ENCODE results near the gene NDUFAF3. TPM values are rescaled to one million over a fixed set of nuclear protein-coding genes. Genes with fewer than 3 reads are reported as not detected.

Gene NDUFAF3
- total RNA-seq, 1 experiment from 2014 or later: 38.8 TPM

- Histone ChIP-seq H3K4me3 (no peak overlapping the region), H3K27ac (no peak overlapping the region), H3K9me2 (ENCODE audit: insufficient read depth) (no peaks in the 10 kb centered on the region), H4K20me1 (ENCODE audit: insufficient read depth) (peaks cover 29% of the 10 kb centered on the region), H3K79me2 (ENCODE audit: low read depth) (peaks cover 27% of the 10 kb centered on the region), H3K4me1 (replicated peaks; ENCODE audit: insufficient read depth) (peaks cover 9% of the 10 kb centered on the region; the same call in 1 of the 2 replicates), H2AFZ (no peak overlapping the region), H3K9me3 (ENCODE audit: insufficient read depth, low read depth) (no peaks in the 10 kb centered on the region), H3K4me2 (no peak overlapping the region), H3K27me3 (ENCODE audit: insufficient read depth, low read depth) (no peaks in the 10 kb centered on the region), H3F3A (ENCODE audit: insufficient read depth, low read depth) (peaks cover 5% of the 10 kb centered on the region; the same call in 1 of the 2 replicates), H3K36me3 (ENCODE audit: low read depth) (no peaks in the 10 kb centered on the region)
- intact Hi-C loops (cut with micrococcal nuclease; ENCODE audit: unreplicated experiment): loop anchor here (10.0 kb wide), 1 partner anchor 565 kb away; the partner anchor contains the start of genes ATRIP, CCDC51 and TMA7
- TF ChIP-seq CTCF (conservative IDR thresholded peaks at IDR 0.05) (no peak), EZH2 (IDR thresholded peaks at IDR 0.05; ENCODE audit: low read depth) (no peak)
- no peak for DNase-seq
- ChIA-PET POLR2A (ENCODE audit: unreplicated experiment) (interaction anchor here (0.7 kb wide), 2 partner anchors 20 to 22 kb away, joined by 4 to 8 read pairs; no protein-coding TSS in a partner anchor), CTCF (interaction anchor here (0.7 to 1.0 kb wide), 3 partner anchors 8 to 270 kb away, joined by 3 to 8 read pairs (median 3); no protein-coding TSS in a partner anchor)
- BruUV-seq (replicated peaks): no TSS peak
Observed at GRCh38 chr3:49009396-49009795, 12.5 kb upstream of the NDUFAF3 start.

GRCh38 chr3:49012441-49013017 is 9.4 kb upstream of the NDUFAF3 start:
- peaks cover 29% of the 10 kb centered on the region for H4K20me1 ChIP-seq (ENCODE audit: insufficient read depth)
- H2AFZ ChIP-seq: no peak overlapping the region
- intact Hi-C loops (cut with micrococcal nuclease; ENCODE audit: unreplicated experiment): no loop called here
- peaks cover 16% of the 10 kb centered on the region for H3F3A ChIP-seq (ENCODE audit: insufficient read depth, low read depth)
- H3K79me2 ChIP-seq (ENCODE audit: low read depth): peaks cover 25% of the 10 kb centered on the region
- TF ChIP-seq EZH2 (IDR thresholded peaks at IDR 0.05; ENCODE audit: low read depth): no peak
- no peak for TF ChIP-seq CTCF (conservative IDR thresholded peaks at IDR 0.05)
- no peaks in the 10 kb centered on the region for H3K9me2 ChIP-seq (ENCODE audit: insufficient read depth)
- H3K4me1 ChIP-seq (replicated peaks; ENCODE audit: insufficient read depth): peaks cover 12% of the 10 kb centered on the region; the same call in 1 of the 2 replicates
- no peak overlapping the region for H3K27ac ChIP-seq
- no peak overlapping the region for H3K4me3 ChIP-seq
- no peaks in the 10 kb centered on the region for H3K36me3 ChIP-seq (ENCODE audit: low read depth)
- H3K4me2 ChIP-seq: no peak overlapping the region
- DNase-seq: no peak
- BruUV-seq (replicated peaks): no TSS peak
- CTCF ChIA-PET: interaction anchor here (0.7 kb wide), 1 partner anchor 35 kb away, joined by 4 read pairs; no protein-coding TSS in a partner anchor
- no peaks in the 10 kb centered on the region for H3K27me3 ChIP-seq (ENCODE audit: insufficient read depth, low read depth)
- POLR2A ChIA-PET (ENCODE audit: unreplicated experiment): interaction anchor here (0.7 kb wide), 1 partner anchor 572 kb away, joined by 3 read pairs; the partner anchor contains the start of genes CCDC51 and TMA7
- no peaks in the 10 kb centered on the region for H3K9me3 ChIP-seq (ENCODE audit: insufficient read depth, low read depth)

GRCh38 chr3:49013113-49013737 is 8.7 kb upstream of the NDUFAF3 start:
- H3K36me3 ChIP-seq (ENCODE audit: low read depth): no peaks in the 10 kb centered on the region
- peaks cover 8% of the 10 kb centered on the region; the same call in 1 of the 2 replicates for H3K4me1 ChIP-seq (replicated peaks; ENCODE audit: insufficient read depth)
- no peak for TF ChIP-seq CTCF (conservative IDR thresholded peaks at IDR 0.05)
- no peak for TF ChIP-seq EZH2 (IDR thresholded peaks at IDR 0.05; ENCODE audit: low read depth)
- peaks cover 25% of the 10 kb centered on the region for H4K20me1 ChIP-seq (ENCODE audit: insufficient read depth)
- ChIA-PET POLR2A (ENCODE audit: unreplicated experiment) (interaction anchor here (0.6 kb wide), 1 partner anchor 28 kb away, joined by 4 read pairs; no protein-coding TSS in a partner anchor), CTCF (interaction anchor here (0.7 kb wide), 1 partner anchor 36 kb away, joined by 4 read pairs; no protein-coding TSS in a partner anchor)
- no peak overlapping the region for H3K27ac ChIP-seq
- H2AFZ ChIP-seq: no peak overlapping the region
- no peak overlapping the region for H3K4me3 ChIP-seq
- peaks cover 14% of the 10 kb centered on the region for H3F3A ChIP-seq (ENCODE audit: insufficient read depth, low read depth)
- no peak for DNase-seq
- no peaks in the 10 kb centered on the region for H3K27me3 ChIP-seq (ENCODE audit: insufficient read depth, low read depth)
- H3K9me2 ChIP-seq (ENCODE audit: insufficient read depth): no peaks in the 10 kb centered on the region
- intact Hi-C loops (cut with micrococcal nuclease; ENCODE audit: unreplicated experiment): no loop called here
- peaks cover 20% of the 10 kb centered on the region for H3K79me2 ChIP-seq (ENCODE audit: low read depth)
- no peaks in the 10 kb centered on the region for H3K9me3 ChIP-seq (ENCODE audit: insufficient read depth, low read depth)
- H3K4me2 ChIP-seq: no peak overlapping the region
- BruUV-seq (replicated peaks): no TSS peak
